Inflammatory macrophage treated with lipopolysaccharide for 1 hour (primary cell): Measurements from ENCODE around the gene IL10RB.
"Not testable (repeated sequence)": the region's sequence is repeated elsewhere in the genome, so short reads cannot be mapped to it uniquely, and the experiment has no call there.

Experiments used
- DNase-seq, 2 donors: peaks; one replicate each; pipeline ENCODE4 v3.0.0-alpha.2; 2020 to 2022

Gene IL10RB

GRCh38 chr21:33266050-33266788, at the start of gene IL10RB:
TSS of gene IL10RB (plus strand) at chr21:33266367. CDS start at chr21:33266466, 99 bp downstream.
- DNase-seq: peak; percentile 82 to 85

GRCh38 chr21:33217138-33217520, 49.0 kb upstream of the IL10RB start:
- DNase-seq: no peak

- no peak for DNase-seq
These were observed 46.9 kb upstream of the IL10RB start for GRCh38 chr21:33219300-33219699.

DNA sequence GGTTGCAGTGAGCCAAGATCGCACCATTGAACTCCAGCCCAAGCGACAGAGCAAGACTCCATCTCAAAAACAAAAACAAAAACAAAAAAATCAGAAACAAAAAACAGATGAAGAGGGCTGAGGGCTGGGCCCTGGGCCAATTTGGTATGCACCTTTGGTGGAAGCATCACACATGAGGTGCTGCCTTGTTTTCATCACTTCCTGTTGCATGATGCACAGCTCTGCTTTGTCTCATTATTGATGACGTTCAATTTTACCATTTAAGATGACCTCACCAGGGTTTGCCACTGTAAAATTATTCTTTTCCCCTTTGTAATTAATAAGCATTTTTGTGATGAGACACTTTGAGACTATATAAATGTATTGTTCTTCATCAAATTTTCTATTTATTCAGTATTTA, 46.2 kb upstream of the IL10RB start:
- no peak for DNase-seq

- not testable (repeated sequence) for DNase-seq
These were observed 40.8 kb upstream of the IL10RB start for GRCh38 chr21:33225376-33225775.

GRCh38 chr21:33228455-33228854, 37.7 kb upstream of the IL10RB start:
- peak in 1 of 2 donors; percentile 23 for DNase-seq

GRCh38 chr21:33229099-33229783, 36.9 kb upstream of the IL10RB start:
- no peak for DNase-seq

DNA sequence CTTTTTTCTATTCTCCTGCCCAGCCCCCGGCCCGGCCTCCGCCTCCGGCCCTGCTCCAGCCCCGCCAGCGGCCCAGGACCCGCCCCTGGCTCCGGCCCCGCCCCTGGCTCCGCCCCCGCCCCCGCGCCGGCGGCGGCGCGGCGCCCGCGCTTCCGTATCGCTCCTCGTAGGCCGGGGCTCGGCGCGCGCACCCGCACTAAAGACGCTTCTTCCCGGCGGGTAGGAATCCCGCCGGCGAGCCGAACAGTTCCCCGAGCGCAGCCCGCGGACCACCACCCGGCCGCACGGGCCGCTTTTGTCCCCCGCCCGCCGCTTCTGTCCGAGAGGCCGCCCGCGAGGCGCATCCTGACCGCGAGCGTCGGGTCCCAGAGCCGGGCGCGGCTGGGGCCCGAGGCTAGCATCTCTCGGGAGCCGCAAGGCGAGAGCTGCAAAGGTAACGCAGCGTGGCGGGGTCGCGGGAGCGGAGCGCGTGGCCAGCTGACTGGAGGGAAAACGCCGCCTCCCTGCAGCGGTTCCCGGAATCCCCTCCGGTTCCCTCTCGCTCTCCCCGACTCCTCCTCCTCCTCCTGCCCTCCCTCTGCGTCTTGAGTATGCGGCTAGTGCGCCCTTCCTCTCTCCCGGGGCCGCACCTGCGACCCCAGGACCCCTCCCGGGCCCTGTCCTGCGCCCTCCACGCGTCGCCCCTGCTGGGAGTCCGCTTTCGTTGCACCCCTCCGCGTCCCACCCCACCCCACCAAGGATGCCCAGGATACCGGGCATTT, 36.2 kb upstream of the IL10RB start, which contains the start of gene IFNAR2:
Gene IFNAR2 (plus strand): TSS at position 155 of the 761 bp plus-strand sequence. CDS start 11,985 bp downstream, outside the sequence.
- peak; percentile 64 to 73 for DNase-seq

DNA sequence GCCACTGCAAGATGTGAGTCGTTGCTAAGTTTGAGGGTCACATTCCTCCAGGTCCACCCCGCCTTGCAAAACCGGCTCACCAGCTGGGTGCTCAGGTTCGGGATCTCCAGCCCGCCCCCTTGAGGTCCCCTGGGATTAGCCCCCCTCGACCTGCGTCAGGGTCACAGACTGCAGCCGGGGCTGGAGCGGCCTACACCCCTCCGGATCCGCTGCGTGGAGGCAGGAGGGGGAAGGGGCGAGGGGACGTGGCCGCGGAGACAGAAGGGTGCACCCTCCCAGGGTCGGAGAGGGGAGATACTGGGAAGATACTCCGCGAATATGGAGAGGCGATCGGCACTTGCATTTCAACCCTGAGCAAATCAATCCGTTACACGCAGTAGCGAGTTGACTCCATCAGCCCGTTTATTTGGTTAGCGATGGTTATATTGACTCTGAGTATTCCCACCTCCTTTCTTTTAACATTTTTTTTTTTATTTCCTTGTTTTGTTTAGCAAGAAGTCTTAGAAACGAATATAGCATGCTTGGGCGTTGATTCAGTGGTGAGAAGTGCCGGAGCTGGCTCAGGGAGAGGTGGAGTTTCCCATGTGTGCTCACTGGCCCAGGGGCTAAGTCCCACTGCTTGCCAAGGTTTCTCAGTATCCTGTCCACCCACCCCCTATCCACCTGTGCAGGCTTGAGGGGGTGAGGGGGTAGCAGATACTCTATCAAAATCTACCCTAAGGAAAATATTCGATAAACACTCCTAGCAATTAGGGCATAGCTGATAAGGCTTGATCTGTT, 35.4 kb upstream of the IL10RB start:
- DNase-seq: peak; percentile 71 to 72

- DNase-seq: no peak
These were observed 34.6 kb upstream of the IL10RB start for GRCh38 chr21:33231526-33231925.

- no peak for DNase-seq
These were observed 33.7 kb upstream of the IL10RB start for GRCh38 chr21:33232291-33233034.

- peak; percentile 20 to 53 for DNase-seq
These were observed 31.3 kb upstream of the IL10RB start for GRCh38 chr21:33234635-33235520.

DNA sequence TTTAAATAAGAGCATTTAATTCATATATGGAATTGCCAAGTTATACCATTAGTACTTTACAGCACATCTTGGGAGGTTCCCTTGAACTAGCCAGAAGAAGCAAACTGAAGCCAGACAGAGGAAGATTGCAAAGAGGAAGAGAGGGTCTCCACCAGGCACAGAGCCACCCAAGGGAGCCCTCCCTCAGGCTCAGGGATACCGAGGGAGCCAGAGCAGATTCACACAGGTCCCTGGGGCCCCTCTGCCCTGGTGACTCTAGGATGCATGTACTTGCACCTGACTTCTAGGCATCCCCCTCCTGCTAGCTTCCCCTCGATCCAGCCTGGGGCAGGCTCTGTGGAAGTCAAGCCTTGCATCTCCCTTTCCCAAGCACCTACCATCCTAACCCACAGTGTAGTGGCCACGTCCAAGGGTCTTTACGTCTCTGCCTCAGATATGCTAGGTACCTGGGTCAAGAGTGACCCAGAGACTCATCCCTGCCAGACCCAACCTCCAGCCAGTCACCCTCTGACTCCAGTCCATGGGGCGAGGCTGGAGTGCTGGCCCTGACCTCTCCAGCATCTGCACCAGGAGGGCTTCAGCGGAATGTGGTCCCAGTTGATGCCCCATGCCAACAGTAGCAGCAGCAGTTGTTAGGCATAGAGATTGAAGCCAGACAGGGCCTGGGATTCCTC, 30.0 kb upstream of the IL10RB start:
- no peak for DNase-seq

DNA sequence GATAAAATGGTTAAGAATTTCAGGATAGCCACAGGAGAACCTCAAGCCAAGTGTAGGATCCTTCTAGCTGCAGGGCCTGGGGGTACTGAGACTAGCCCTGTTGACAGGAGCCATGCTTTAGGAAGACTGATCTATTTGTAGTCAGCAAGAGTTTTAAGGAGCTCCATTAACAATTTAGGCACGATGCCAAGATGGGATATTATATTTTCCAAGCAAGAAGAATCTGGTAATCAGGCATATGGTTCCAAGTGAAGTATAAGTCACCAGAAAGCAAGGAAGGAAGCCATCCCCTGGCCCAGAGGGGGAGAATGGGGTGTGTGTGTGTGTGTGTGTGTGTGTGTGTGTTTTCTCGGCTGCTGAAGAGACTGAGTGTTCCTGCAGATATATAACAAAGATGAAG, 29.4 kb upstream of the IL10RB start:
- DNase-seq: no peak

GRCh38 chr21:33237486-33237885, 28.7 kb upstream of the IL10RB start:
- DNase-seq: no peak

DNA sequence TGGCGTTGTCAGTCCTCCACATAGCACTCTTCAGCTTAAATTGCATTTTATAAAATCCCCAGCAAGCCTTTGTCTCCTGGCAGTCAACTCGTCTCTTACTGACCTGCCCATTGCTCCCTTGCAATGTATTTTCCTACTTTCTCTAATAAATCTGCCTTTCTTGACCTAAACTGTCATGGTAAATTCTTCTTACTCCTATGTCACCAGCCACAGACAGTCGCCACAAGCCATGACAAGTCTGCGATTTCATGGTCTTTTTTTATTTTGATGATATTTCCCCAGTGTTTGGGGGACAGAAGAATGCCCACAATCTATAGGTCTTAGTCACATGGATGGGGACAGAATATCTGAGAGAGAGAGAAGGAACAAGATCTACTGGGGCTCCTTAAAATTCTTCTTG, 28.0 kb upstream of the IL10RB start:
- no peak for DNase-seq

DNA sequence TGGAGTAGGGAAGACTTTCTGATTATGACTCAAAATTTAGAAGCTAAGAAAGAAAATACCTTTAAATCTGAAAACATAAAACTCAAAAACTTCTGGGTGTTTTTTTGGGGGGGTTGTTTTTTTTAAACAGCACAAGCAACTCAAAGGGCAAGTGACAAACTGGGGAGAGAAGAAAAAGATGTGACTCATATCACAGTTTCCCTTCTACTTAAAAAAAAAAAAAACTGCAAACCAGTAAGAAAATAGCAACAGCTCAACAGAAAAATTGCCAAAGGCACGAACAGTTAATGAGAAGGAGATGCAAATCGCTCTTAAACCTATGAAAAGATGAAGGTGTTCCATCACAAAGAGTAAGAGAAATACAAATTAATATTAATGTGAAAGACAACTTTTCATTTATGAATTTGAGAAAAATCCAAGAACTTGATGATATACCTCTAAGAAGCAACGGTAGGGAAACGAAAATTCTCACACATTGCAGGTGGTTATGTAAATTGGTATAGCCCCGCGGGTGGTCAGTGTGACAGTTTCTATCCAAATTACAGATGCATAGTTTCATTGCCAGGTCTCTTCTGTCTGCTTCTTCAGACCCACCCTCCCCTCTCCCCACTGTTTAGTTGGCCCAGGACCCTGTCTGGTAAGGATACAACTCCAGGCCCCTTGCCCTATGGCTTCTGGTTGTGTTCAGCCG, 27.5 kb upstream of the IL10RB start:
- peak; percentile 23 to 30 for DNase-seq

DNA sequence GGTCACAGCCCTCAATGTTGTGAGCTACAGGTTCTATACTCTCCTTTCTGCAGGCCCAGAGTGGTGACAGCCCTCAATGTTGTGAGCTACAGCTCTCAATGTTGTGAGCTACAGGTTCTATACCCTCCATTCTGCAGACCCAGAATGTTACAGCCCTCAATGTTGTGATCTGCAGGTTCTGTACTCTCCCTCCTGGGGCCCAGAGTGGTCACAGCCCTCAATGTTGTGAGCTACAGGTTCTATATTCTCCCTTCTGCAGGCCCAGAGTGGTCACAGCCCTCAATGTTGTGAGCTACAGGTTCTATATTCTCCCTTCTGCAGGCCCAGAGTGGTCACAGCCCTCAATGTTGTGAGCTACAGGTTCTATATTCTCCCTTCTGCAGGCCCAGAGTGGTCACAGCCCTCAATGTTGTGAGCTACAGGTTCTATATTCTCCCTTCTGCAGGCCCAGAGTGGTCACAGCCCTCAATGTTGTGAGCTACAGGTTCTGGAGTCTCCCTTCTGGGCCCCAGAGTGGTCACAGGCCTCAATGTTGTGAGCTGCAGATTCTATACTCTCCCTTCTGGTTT, 26.5 kb upstream of the IL10RB start:
- DNase-seq: not testable (repeated sequence)

- DNase-seq: no peak
These were observed 25.8 kb upstream of the IL10RB start for GRCh38 chr21:33240404-33240803.
